Measurements from ENCODE around the gene SYNGR2.

SYNGR2 gene

DNA sequence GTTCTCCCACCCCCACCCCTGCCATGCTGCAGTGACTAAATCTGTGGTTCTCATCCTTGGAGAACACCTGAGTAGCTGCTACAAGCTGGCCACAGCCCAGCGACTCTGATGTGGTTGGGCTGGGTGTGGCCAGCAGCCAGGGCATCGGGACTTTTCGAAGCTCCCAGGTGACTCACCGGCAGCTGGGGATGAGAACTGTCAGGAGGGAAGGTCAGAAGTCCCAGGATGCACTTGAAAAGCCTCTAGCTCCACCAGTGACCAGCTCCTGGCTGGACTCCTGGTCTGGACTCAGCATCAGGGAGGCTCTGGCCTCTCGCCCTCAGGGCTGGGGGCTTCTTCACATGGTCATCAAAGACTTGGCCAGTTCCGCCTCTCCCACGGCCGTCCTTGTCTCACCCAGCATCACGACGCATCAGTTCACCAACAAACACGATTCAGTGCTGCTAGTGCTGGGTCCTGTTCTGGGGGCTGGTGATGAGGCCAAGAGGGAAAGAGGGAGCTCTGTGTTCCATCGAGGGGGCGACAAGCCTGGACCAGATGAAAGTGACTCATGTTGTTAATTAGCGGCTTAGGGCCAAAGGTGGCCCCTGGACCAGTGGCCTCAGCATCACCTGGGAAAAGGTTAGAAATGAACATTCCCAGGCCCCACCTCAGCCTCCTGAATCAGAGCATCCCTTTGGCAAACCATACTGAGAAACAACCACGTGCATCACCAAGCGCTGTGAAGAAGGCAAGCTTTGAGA is 26.1 kb upstream of the SYNGR2 start:
- no peak for DNase-seq (ENCODE audit: low read depth in 1 of 2, low spot score in 1 of 2)

- no peak for DNase-seq (ENCODE audit: low read depth in 1 of 2, low spot score in 1 of 2)
These were observed 24.9 kb upstream of the SYNGR2 start for GRCh38 chr17:78143214-78144146.

DNA sequence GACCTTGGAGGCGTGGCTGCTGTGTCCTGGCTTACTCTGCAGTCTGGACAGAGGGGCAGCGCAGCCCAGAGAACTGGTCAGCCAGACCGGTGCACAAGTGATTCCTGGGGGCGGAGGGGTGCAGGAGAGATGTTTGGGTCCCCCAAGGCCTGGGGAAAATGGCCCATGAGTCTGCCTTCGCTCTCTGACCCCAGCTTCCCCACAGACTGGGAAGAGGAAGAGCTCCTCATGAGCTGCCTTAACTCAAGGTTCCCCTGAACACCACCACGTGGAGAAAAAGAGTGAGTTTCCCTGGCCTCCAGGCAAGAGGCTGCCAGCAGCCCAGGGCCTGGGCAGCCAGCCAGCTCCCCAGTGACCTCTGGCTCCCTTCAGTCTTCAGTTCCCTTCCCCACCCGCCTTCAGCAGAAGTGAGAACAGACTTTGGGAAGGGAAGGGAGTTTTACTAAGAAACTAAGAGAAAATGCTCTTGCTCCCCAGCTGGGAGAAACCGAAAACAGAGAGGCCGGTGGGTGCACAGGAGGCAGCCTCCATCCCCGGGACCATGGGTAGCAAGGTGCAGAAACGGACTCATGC is 24.1 kb upstream of the SYNGR2 start:
- no peak for DNase-seq (ENCODE audit: low read depth in 1 of 2, low spot score in 1 of 2)

DNA sequence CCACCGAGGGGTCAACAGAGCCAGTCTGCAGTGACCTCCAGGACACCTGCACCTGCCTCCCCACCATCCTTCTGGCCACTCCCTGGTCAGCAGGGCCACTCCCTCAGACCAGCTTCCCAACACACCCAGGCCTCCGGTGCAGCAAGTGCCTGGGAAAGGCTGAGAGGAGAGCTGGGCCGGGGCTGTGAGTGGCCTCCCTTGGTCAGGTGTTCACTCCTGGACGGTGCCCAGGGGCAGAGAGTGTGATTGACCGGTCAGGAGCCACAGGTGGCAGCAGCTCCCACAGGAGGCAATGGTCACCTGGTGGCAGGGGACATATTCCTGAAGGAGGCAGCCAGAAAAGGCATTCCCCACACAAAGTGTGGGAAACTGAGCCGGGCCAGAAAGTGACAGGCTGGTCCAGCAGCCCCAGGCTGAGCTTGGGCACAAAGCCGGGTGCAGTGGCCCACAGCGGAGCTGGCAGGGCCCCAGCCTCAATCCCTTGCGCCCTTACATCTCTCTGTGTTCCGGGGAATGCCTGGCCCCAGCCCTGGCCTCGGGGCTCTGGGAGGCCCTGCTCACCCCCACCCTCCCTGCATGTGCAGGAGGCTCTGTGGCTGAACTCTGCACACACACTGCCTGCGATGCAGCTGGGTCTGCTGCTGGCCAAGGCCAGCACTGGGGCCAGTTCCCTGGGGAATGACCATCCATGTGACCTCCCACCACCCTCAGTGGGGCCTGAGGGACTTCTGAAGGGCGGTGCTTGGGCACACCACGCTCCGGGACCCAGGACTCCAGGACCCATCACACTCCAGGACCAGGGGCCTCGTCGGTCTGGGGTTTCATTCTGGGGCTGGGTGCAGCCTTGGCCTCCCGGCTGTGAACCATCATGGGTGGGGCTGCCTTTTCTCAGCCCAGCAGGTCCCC is 23.4 kb upstream of the SYNGR2 start:
- no peak for DNase-seq (ENCODE audit: low read depth in 1 of 2, low spot score in 1 of 2)

GRCh38 chr17:78146471-78146869 is 21.9 kb upstream of the SYNGR2 start:
- DNase-seq (ENCODE audit: low read depth in 1 of 2, low spot score in 1 of 2), result no peak

GRCh38 chr17:78146881-78147280 is 21.5 kb upstream of the SYNGR2 start:
- DNase-seq (ENCODE audit: low read depth in 1 of 2, low spot score in 1 of 2), result no peak

- DNase-seq (ENCODE audit: low read depth in 1 of 2, low spot score in 1 of 2), result no peak
These were observed 20.9 kb upstream of the SYNGR2 start for GRCh38 chr17:78147315-78147998.

- no peak for DNase-seq (ENCODE audit: low read depth in 1 of 2, low spot score in 1 of 2)
These were observed 19.9 kb upstream of the SYNGR2 start for GRCh38 chr17:78148286-78149016.

GRCh38 chr17:78151514-78152008 is 16.8 kb upstream of the SYNGR2 start:
- DNase-seq (ENCODE audit: low read depth in 1 of 2, low spot score in 1 of 2), result no peak

- DNase-seq (ENCODE audit: low read depth in 1 of 2, low spot score in 1 of 2), result no peak
These were observed 13.2 kb upstream of the SYNGR2 start for GRCh38 chr17:78154903-78155811.

GRCh38 chr17:78159575-78160158 is 8.7 kb upstream of the SYNGR2 start:
- no peak for DNase-seq (ENCODE audit: low read depth in 1 of 2, low spot score in 1 of 2)

DNA sequence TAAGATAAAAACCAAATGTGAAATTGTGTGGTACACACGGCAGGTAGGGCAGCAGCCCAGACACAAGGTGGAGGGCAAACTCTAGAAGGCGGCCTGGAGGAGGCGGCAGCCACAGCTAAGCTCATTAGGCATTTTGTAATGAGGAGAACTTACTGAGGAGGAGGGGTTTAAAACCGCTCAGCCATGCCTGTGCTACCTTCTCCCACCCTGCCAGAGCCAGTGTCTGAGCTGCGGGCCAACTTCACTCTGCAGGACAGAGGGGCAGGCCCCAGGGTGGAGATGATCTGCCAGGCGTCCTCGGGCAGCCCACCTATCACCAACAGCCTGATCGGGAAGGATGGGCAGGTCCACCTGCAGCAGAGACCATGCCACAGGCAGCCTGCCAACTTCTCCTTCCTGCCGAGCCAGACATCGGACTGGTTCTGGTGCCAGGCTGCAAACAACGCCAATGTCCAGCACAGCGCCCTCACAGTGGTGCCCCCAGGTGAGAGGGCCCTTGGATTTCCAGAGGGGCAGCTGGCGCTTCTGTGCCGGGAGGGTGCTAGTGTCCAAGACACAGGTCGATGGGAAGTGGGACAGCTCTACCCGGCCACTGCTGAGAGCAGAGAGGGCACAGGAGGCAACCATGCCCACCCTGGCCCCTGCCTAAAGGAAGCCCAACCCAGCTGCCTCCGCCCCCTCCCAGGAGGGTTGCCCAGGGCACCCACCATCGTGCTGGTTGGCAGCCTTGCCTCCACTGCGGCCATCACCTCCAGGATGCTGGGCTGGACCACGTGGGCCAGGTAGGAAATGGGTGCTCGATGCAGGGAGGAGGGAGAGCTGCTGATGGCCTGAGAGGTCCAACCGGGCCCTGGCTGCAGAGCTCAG is 4.3 kb upstream of the SYNGR2 start:
- no peak for DNase-seq (ENCODE audit: low read depth in 1 of 2, low spot score in 1 of 2)

GRCh38 chr17:78164748-78165607 is 3.4 kb upstream of the SYNGR2 start:
- DNase-seq (ENCODE audit: low read depth in 1 of 2, low spot score in 1 of 2), result no peak

- DNase-seq (ENCODE audit: low read depth in 1 of 2, low spot score in 1 of 2), result no peak
These were observed 2.0 kb upstream of the SYNGR2 start for GRCh38 chr17:78166416-78166815.

DNA sequence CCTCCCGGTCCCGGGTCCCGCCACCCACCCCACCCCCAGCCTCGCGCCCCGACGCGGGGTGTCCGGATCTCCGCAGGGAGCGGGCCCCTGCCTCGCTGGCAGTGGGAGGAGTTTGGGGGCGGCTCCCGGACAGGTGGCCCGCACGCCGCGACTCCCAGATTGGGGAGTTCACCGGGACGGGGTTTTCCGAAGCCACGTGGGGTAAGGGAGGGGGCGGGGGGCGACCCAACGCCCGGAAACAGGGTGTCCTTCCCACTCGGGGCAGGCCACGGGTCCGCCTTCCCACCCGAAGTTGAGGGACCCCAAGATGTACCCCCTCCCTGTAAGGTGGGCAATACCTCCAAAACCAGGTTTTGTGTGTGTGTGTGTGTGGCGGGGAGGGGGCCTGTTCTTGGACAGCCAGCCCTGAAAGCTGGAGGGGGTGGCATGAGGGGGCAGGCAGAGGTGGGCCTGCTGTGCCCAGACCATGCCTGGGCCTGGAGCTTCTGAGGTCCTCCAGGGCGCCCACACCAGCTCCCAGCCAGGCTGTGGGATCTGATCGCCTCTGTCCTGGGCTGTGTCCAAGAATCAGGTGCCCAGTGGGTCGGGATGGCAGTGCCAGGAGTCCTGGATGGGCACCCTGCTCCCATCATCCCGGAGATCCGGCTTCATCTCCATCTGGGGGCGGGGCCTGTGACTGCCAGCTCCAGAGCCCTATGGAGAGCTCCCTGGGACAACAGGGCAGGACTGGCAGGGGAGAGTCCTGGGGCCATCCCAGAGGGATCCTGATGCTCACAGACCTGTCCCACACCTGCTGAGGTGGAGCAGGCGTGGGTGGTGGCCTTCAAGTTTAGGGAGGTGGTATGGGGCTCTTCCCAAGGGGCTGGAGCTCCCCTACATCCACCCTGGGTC is 767 bp downstream of the SYNGR2 start:
- DNase-seq (ENCODE audit: low read depth in 1 of 2, low spot score in 1 of 2), result peak; percentile 36 to 55

Data from activated CD4-positive, alpha-beta T cell treated with anti-CD3 and anti-CD28 coated beads, Interleukin-2, amount 50 U/mL, for 24 hours (primary cell).